ENCODE data around the gene CAP2.
A peak's percentile ranks its signal among the peaks of the same experiment; 100 is the strongest.
"Not testable (repeated sequence)": the region's sequence is repeated elsewhere in the genome, so short reads cannot be mapped to it uniquely, and the experiment has no call there.

The CAP2 gene

DNA sequence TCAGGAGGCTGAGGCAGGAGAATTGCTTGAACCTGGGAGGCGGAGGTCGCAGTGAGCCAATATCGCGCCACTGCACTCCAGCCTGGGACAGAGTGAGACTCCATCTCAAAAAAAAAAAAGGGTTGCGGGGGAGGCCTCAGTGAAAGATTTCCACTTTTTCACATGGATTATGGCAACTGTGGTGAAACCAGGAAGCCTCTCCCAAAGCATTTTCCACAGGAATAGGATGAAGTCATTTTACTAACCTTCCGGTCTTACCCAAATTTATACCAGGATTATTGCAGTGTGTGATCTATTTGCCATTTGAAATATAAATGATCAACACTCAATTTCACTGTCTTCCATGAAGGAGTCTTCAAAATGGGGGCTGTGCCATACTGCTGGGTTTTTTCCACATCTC lies 113.1 kb downstream of the CAP2 start:
- no peak for DNase-seq

DNA sequence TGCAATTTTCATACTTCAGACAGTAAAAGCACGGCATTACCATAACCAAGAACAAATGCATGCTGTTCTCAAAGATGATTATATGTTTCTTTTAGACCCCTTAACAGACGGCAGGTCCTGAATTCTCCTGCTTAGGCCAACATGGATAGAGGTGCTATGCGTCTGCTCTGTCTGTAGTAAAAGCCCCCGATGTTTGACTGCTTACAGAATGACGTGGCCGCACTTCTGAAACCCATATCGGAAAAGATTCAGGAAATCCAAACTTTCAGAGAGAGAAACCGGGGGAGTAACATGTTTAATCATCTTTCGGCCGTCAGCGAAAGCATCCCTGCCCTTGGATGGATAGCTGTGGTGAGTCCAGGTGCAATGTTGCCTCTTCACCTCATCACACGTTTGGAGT lies 113.6 kb downstream of the CAP2 start:
- no peak for DNase-seq

DNA sequence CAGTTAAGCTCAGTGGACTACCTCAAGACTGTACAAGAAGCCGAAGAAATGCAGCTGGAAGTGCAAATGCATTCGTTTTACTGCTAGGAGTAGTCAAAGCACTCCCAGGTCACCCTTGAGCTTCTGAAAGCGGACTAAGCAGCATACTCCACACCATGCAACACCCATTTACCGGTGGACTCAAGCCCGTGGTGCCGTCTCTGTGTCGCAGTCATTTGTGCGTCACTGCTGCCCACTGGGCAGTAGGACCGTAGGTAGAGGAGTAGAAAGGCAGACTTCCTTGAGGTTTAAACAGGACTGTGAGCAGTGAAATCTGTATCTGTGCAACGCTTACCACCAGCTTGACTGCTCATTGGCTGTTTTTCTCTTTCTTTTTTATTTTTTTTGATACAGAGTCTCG lies 117.7 kb downstream of the CAP2 start:
- no peak for DNase-seq

- DNase-seq = no peak
Observed at GRCh38 chr6:17511580-17511979, 118.2 kb downstream of the CAP2 start.

- no peak for DNase-seq
Observed at GRCh38 chr6:17519120-17519519, 125.7 kb downstream of the CAP2 start.

DNA sequence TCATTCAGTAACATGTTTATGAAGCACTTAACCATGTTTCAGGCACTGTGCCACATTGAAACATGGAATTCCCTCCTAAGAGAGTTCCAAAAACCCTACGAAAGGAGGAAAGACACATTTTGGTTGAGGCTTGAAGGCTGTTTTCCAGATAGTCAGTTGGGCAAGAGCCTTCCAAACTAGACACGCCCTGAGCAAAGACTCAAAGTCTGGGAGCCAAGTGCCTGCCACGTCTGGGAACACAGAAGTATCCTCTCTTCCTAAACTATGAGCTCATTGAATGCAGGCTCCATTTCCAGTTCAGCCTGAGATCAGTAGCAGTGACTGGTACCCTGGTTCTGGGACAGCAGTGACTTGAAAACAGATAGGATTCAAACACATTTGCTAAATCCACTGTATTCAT lies 132.2 kb downstream of the CAP2 start:
- DNase-seq = no peak

DNA sequence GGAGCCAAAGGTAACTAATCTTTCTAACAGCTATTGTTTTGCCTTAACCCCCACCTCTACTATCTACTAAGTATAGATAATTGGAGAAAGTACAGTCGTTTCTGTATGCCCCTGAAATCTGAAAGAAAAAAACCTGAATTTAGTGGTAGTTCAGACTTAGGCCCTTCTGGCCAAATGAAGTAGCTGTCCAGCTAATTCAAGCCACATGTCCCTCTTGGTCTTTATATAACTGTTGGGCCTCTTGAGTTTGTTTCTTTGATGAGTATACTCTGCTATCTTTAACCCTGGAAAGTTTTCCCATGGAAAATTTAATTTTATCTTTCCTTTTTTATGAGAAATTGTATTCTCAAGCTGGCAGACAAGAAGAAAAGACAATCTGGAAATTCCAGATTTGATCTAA lies 133.7 kb downstream of the CAP2 start:
- no peak for DNase-seq

DNA sequence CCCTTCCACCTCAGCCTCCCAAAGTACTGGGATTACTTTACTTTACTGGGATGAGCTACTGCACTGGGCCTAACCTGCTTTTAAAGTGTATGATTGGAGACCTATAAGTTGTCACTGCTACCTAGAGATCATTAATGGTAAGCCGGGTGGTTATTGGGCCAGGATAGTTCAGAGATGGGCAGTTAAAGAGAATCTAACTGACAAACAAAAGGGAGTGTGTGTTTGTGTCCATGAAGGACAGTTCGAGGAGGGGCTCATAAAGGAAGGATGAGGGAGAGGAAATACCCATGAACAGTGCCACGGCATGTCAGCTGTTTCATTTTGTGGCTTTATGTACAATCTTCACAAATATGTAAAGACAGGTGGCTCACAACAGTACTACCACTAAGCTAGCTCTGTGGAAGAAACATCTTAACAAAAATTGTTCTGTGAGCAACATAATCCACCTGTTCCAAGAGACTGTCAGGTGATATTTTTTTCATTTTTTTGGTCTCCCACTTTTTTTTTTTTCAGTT lies 137.0 kb downstream of the CAP2 start:
- no peak for DNase-seq

GRCh38 chr6:17536586-17536985 lies 143.2 kb downstream of the CAP2 start:
- DNase-seq = no peak

- DNase-seq = no peak
Observed at GRCh38 chr6:17542243-17542642, 148.8 kb downstream of the CAP2 start.

DNA sequence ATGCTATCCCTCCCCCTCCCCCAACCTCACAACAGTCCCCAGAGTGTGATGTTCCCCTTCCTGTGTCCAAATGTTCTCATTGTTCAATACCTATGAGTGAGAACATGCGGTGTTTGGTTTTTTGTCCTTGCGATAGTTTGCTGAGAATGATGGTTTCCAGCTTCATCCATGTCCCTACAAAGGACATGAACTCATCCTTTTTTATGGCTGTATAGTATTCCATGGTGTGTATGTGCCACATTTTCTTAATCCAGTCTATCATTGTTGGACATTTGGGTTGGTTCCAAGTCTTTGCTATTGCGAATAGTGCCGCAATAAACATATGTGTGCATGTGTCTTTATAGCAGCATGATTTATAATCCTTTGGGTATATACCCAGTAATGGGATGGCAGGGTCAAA lies 152.3 kb downstream of the CAP2 start:
- not testable (repeated sequence) for DNase-seq

GRCh38 chr6:17551383-17551958 lies 158.1 kb downstream of the CAP2 start:
- DNase-seq = no peak

- no peak for DNase-seq
Observed at GRCh38 chr6:17552861-17553260, 159.5 kb downstream of the CAP2 start.

DNA sequence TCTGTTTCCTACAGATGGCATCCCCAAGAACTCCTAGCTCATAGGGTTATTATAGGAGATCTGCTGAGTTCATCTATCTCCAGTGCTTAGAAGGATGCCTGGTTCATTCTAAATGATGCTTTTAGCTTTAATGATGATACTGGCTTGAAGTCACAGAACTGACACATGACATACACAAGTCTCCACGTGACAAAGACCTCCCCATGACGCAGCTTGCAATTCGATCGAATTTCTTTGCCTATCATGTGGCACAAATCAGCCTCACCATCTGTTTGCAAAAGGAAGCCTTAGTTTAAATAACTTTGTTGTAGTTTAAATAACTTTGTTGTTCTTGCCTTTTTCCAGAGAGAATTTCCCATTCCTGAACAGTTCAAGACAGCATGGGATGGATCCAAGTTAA lies 162.6 kb downstream of the CAP2 start:
- no peak for DNase-seq

DNA sequence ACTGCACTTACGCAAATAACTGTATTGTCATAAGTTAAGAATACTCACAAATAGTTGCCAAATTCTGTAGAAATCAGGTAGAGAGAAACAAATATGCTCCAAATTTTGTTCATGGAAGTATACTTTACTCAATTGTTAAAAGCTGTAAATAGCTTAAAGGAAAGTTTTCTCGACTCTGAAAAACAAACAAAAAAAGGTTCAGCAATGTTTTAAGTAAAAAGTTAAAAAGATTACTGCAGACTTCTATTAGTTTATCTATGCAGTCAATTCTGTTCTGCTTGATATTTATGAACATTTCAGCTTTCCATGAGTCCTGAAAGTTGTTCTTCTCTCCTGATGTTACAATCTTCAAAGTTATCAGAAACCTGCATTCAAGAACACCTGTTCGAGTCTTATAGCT lies 169.2 kb downstream of the CAP2 start:
- DNase-seq = no peak

- no peak for DNase-seq
Observed at GRCh38 chr6:17565399-17565798, 172.0 kb downstream of the CAP2 start.

GRCh38 chr6:17574866-17575560 lies 181.6 kb downstream of the CAP2 start:
- no peak for DNase-seq

- no peak for DNase-seq
Observed at GRCh38 chr6:17577059-17577458, 183.7 kb downstream of the CAP2 start.

GRCh38 chr6:17580518-17581048 lies 187.2 kb downstream of the CAP2 start:
- peak; percentile 69 for DNase-seq

- DNase-seq = not testable (repeated sequence)
Observed at GRCh38 chr6:17581282-17581681, 187.9 kb downstream of the CAP2 start.

GRCh38 chr6:17583811-17584210 lies 190.4 kb downstream of the CAP2 start:
- DNase-seq = no peak

DNA sequence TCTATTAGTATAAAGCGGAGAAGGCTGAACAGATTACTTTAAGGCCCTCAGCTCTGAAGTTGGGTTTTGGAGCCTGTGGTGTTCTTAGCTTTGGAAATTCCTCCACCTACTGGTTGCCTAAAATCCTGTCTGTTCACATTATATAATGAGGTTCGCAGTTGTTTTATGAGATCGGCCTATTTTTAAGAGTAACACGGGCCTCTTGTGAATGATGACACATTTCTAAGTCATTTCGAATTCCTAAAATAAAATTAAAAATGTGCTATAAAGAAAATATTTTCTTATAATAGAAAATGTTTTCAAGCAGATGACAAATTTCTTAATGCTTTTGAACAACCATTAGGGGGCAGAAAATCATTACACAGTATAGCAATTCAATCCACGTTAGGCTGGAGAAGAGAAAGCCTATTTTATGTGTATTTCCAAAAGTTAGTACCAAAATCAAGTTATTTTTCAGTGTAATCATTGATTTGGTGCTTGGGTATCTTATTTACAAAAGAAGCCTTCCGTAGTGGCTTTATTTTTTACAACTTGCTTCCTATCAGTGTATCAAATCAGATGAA lies 190.9 kb downstream of the CAP2 start:
- DNase-seq = no peak

- DNase-seq = no peak
Observed at GRCh38 chr6:17585766-17586490, 192.5 kb downstream of the CAP2 start.

- DNase-seq = not testable (repeated sequence)
Observed at GRCh38 chr6:17586623-17587022, 193.2 kb downstream of the CAP2 start.
